ENCODE measurements around the gene AIG1. TPM values are rescaled to one million over a fixed set of nuclear protein-coding genes. Genes with fewer than 3 reads are reported as not detected.

The AIG1 gene
- polyA plus RNA-seq, 1 of the 3 experiments (the other 2 are of a cell fraction) = 36.8 TPM

DNA sequence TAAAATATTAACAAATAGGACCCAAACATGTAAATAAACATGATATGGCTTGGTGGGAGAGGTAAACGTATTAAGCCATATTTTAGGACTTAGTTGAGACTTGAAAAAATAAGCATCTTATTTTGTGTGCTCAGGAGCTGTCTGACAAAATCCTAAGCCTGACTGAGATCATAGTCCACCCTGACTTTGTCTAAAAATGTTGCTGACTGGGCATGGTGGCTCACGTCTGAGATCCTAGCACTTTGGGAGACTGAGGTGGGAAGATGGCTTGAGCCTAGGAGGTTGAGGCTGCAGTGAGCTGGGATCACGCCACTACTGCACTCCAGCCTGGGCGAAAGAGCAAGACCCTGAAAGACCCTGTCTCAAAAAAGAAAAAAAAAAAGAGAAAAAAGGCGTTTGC, 52.1 kb downstream of the AIG1 start (continued):
- TF ChIP-seq RXRA (IDR thresholded peaks at IDR 0.05; ENCODE audit: borderline replicate concordance, low read depth) = no peak
- no peak for TF ChIP-seq RCOR1 (IDR thresholded peaks at IDR 0.05; ENCODE audit: low read length)

DNA sequence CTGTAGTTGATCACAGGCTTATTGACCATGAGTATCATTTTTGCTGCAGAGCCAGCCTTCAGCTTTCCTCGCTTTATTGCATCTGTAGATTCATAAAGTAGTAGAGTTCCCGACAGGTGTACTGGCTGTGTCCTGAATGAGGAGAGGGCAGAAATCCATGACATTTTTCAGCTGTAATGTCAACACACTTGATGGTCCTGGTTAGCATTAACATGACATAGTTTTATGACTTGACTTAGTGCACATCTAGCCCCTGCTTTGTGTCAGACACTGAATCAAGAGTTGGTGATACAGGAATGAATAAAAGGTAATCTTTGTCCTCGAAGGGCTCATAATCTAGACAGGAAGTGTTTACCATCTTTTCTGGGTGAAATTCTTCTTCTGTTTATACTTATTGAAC, 55.0 kb downstream of the AIG1 start:
- no peaks in the 10 kb centered on the region for H3K9me3 ChIP-seq
- H3K4me1 ChIP-seq (ENCODE audit: control insufficient read depth in 1 of 2, insufficient read depth in 2 of 2, low read depth in 1 of 2, low read length in 1 of 2) = no peaks in the 10 kb centered on the region
- no peaks in the 10 kb centered on the region for H4K20me1 ChIP-seq (ENCODE audit: insufficient read depth)
- no peak for DNase-seq
- no peaks in the 10 kb centered on the region for H3F3A ChIP-seq (replicated peaks; ENCODE audit: insufficient read depth)
- H3K9me2 ChIP-seq = no peaks in the 10 kb centered on the region
- H3K36me3 ChIP-seq (replicated peaks in 1 of 2; ENCODE audit: control insufficient read depth in 1 of 2, insufficient read depth in 2 of 2, low read length in 1 of 2) = no peaks in the 10 kb centered on the region
- no peak overlapping the region for H3K4me2 ChIP-seq
- H2AFZ ChIP-seq (ENCODE audit: low read depth) = no peak overlapping the region
- no peaks in the 10 kb centered on the region for H3K27me3 ChIP-seq (ENCODE audit: insufficient read depth)
- no peak overlapping the region for H3K4me3 ChIP-seq (ENCODE audit: low read depth in 2 of 2, low read length in 1 of 2)
- CTCF ChIA-PET = no interaction called here
- TF ChIP-seq, protein P1, sequence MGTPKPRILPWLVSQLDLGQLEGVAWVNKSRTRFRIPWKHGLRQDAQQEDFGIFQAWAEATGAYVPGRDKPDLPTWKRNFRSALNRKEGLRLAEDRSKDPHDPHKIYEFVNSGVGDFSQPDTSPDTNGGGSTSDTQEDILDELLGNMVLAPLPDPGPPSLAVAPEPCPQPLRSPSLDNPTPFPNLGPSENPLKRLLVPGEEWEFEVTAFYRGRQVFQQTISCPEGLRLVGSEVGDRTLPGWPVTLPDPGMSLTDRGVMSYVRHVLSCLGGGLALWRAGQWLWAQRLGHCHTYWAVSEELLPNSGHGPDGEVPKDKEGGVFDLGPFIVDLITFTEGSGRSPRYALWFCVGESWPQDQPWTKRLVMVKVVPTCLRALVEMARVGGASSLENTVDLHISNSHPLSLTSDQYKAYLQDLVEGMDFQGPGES (IDR thresholded peaks at IDR 0.05; ENCODE audit: low read depth, low read length) = no peak
- no peak for TF ChIP-seq FOXM1 (IDR thresholded peaks at IDR 0.05; ENCODE audit: low read depth)
- TF ChIP-seq SIN3A (IDR thresholded peaks at IDR 0.05; ENCODE audit: borderline replicate concordance, low read depth, low read length) = no peak
- TF ChIP-seq SMC3 (IDR thresholded peaks at IDR 0.05; ENCODE audit: low read depth, low read length) = no peak
- TF ChIP-seq FOSL2 (IDR thresholded peaks at IDR 0.05; ENCODE audit: borderline replicate concordance, low read depth) = no peak
- TF ChIP-seq ELF1 (IDR thresholded peaks at IDR 0.05) = no peak
- no peak for TF ChIP-seq MXI1 (IDR thresholded peaks at IDR 0.05; ENCODE audit: low read depth, low read length)
- no peak for TF ChIP-seq RCOR1 (IDR thresholded peaks at IDR 0.05; ENCODE audit: low read length)
- TF ChIP-seq RXRA (IDR thresholded peaks at IDR 0.05; ENCODE audit: borderline replicate concordance, low read depth) = no peak
- TF ChIP-seq, protein P2, sequence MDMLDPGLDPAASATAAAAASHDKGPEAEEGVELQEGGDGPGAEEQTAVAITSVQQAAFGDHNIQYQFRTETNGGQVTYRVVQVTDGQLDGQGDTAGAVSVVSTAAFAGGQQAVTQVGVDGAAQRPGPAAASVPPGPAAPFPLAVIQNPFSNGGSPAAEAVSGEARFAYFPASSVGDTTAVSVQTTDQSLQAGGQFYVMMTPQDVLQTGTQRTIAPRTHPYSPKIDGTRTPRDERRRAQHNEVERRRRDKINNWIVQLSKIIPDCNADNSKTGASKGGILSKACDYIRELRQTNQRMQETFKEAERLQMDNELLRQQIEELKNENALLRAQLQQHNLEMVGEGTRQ (IDR thresholded peaks at IDR 0.05; ENCODE audit: borderline replicate concordance, low read depth, low read length) = no peak
- TF ChIP-seq, protein P3, sequence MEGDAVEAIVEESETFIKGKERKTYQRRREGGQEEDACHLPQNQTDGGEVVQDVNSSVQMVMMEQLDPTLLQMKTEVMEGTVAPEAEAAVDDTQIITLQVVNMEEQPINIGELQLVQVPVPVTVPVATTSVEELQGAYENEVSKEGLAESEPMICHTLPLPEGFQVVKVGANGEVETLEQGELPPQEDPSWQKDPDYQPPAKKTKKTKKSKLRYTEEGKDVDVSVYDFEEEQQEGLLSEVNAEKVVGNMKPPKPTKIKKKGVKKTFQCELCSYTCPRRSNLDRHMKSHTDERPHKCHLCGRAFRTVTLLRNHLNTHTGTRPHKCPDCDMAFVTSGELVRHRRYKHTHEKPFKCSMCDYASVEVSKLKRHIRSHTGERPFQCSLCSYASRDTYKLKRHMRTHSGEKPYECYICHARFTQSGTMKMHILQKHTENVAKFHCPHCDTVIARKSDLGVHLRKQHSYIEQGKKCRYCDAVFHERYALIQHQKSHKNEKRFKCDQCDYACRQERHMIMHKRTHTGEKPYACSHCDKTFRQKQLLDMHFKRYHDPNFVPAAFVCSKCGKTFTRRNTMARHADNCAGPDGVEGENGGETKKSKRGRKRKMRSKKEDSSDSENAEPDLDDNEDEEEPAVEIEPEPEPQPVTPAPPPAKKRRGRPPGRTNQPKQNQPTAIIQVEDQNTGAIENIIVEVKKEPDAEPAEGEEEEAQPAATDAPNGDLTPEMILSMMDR (IDR thresholded peaks at IDR 0.05) = no peak
- TF ChIP-seq EZH2phosphoT487 (IDR thresholded peaks at IDR 0.05; ENCODE audit: borderline replicate concordance, low read depth) = no peak
- H3K9ac ChIP-seq = no peak overlapping the region
- no peak overlapping the region for H3K27ac ChIP-seq (ENCODE audit: low read depth in 2 of 2, low read length in 1 of 2)
- no peaks in the 10 kb centered on the region for H3K79me2 ChIP-seq (ENCODE audit: insufficient read depth)
- 82% methylated on average over 3 of the region's 3 CpGs for WGBS (ENCODE audit: low lambda C conversion rate)
- POLR2A ChIA-PET = no interaction called here
